CD8-positive, alpha-beta memory T cell (primary cell): ENCODE results near the gene TMEM106C. TPM values are rescaled to one million over a fixed set of nuclear protein-coding genes. Genes with fewer than 3 reads are reported as not detected.

Source experiments
- CTCF ChIA-PET: fragments of 350-600 bp; sonication (Branson Sonifier 250); formaldehyde crosslinking; loops from one replicate; lab custom pipeline; 2021; ENCODE audit warnings: antibody characterized with exemption; lab: Charles Lee
- POLR2A ChIA-PET: fragments of 350-600 bp; sonication (Branson Sonifier 250); formaldehyde crosslinking; loops from one replicate; lab custom pipeline; 2021; ENCODE audit warnings: antibody characterized with exemption; lab: Charles Lee
- DNase-seq, 5 donors: peaks; one replicate each; pipeline versions ENCODE4 v3.0.0 to v3.0.0-alpha.2; 2020 to 2022; ENCODE audit warnings: mixed read lengths in 1 of 5
- H3K27ac ChIP-seq: one replicate; pipeline ENCODE4 v1.7.0; 2013; ENCODE audit warnings: low read depth, mild to moderate bottlenecking, low read length, moderate library complexity
- H3K27me3 ChIP-seq: 2 replicates; pipeline ENCODE4 v1.7.0; 2013; ENCODE audit warnings: low read length, mild to moderate bottlenecking; ENCODE audit not compliant: insufficient read depth, poor library complexity, severe bottlenecking
- H3K36me3 ChIP-seq: 2 replicates; pipeline ENCODE4 v1.7.0; 2013; ENCODE audit warnings: mild to moderate bottlenecking, low read length, moderate library complexity; ENCODE audit not compliant: insufficient read depth
- H3K4me1 ChIP-seq: 2 replicates; pipeline ENCODE4 v1.7.0; 2013; ENCODE audit warnings: mild to moderate bottlenecking, low read length, moderate library complexity; ENCODE audit not compliant: insufficient read depth
- H3K4me3 ChIP-seq: 2 replicates; pipeline ENCODE4 v1.7.0; 2013; ENCODE audit warnings: mild to moderate bottlenecking, low read length
- H3K9me3 ChIP-seq: 2 replicates; pipeline ENCODE4 v1.7.0; 2013; ENCODE audit warnings: mild to moderate bottlenecking, low read length
- H3K27ac Mint-ChIP-seq, 8 donors: one replicate each; pipeline ENCODE4 v1.8.0; 2020 to 2021; ENCODE audit warnings: mixed read lengths in 8 of 8, mild to moderate bottlenecking in 6 of 8, inconsistent platforms in 3 of 8, moderate library complexity in 3 of 8
- H3K27me3 Mint-ChIP-seq, 2 donors: one replicate each; pipeline ENCODE4 v1.8.0; 2020 to 2021; ENCODE audit warnings: mixed read lengths in 2 of 2, mild to moderate bottlenecking in 1 of 2, moderate library complexity in 1 of 2
- H3K36me3 Mint-ChIP-seq, 3 donors: one replicate each; pipeline ENCODE4 v1.8.0; 2020 to 2021; ENCODE audit warnings: mixed read lengths in 3 of 3, inconsistent platforms in 1 of 3, mild to moderate bottlenecking in 1 of 3
- H3K4me1 Mint-ChIP-seq, 3 donors: one replicate each; pipeline ENCODE4 v1.8.0; 2020 to 2021; ENCODE audit warnings: mixed read lengths in 3 of 3, inconsistent platforms in 1 of 3, mild to moderate bottlenecking in 1 of 3
- H3K4me3 Mint-ChIP-seq, 7 donors: one replicate each; pipeline ENCODE4 v1.8.0; 2020 to 2021; ENCODE audit warnings: mixed read lengths in 7 of 7, mild to moderate bottlenecking in 6 of 7, moderate library complexity in 4 of 7, inconsistent platforms in 2 of 7
- H3K9me3 Mint-ChIP-seq, 5 donors: one replicate each; pipeline ENCODE4 v1.8.0; 2020 to 2022; ENCODE audit warnings: mixed read lengths in 5 of 5, mild to moderate bottlenecking in 3 of 5, moderate library complexity in 2 of 5, inconsistent platforms in 1 of 5
- polyA plus RNA-seq: library from polyadenylated mRNA; unstranded; fragments of 300-500 nt; fragmentation: Illumina TruSeq; gene quantifications from one replicate; pipeline ENCODE4 v1.2.3, GENCODE V29; 2021
- total RNA-seq, 2 experiments: library from RNA; stranded (reverse); gene quantifications; one replicate each; pipeline ENCODE4 v1.2.3, GENCODE V29; 2021

TMEM106C gene
- total and polyA plus RNA-seq, 3 experiments from 2014 or later, result 56.8 to 186 (median 178) TPM

- Histone ChIP-seq H3K27me3 (no peaks in the 10 kb centered on the region), H3K4me3 (no peak overlapping the region), H3K4me1 (peaks cover 21% of the 10 kb centered on the region), H3K9me3 (no peaks in the 10 kb centered on the region), H3K36me3 (no peaks in the 10 kb centered on the region), H3K27ac (no peak overlapping the region)
- H3K9me3 Mint-ChIP-seq, result no peaks in the 10 kb centered on the region
- H3K4me1 Mint-ChIP-seq, result peaks cover 20 to 22% (median 20%) of the 10 kb centered on the region in 3 donors
- H3K36me3 Mint-ChIP-seq, result no peaks in the 10 kb centered on the region
- no peak overlapping the region for H3K4me3 Mint-ChIP-seq
- peak in 1 of 5 donors; percentile 40 for DNase-seq
- no peak overlapping the region for H3K27ac Mint-ChIP-seq
- ChIA-PET CTCF (interaction anchor here (1.0 kb wide), 1 partner anchor 14 kb away, joined by 3 read pairs; no protein-coding TSS in a partner anchor), POLR2A (no interaction called here)
- H3K27me3 Mint-ChIP-seq, result peaks cover 2 to 4% of the 10 kb centered on the region in 2 donors
These were observed 25.0 kb downstream of the TMEM106C start for GRCh38 chr12:47988073-47989022.

- Mint-ChIP-seq H3K36me3 (no peaks in the 10 kb centered on the region), H3K27me3 (peaks cover 2 to 3% of the 10 kb centered on the region in 2 donors), H3K9me3 (no peaks in the 10 kb centered on the region), H3K4me1 (peaks cover 20 to 22% (median 20%) of the 10 kb centered on the region in 3 donors), H3K4me3 (no peak overlapping the region), H3K27ac (no peak overlapping the region)
- peaks cover 21% of the 10 kb centered on the region for H3K4me1 ChIP-seq
- no peak overlapping the region for H3K4me3 ChIP-seq
- no peaks in the 10 kb centered on the region for H3K36me3 ChIP-seq
- ChIA-PET POLR2A (no interaction called here), CTCF (no interaction called here)
- H3K27ac ChIP-seq, result no peak overlapping the region
- no peaks in the 10 kb centered on the region for H3K27me3 ChIP-seq
- peak in 1 of 5 donors; percentile 9 for DNase-seq
- H3K9me3 ChIP-seq, result no peaks in the 10 kb centered on the region
These were observed 25.6 kb downstream of the TMEM106C start for GRCh38 chr12:47989023-47989417.

GRCh38 chr12:47989666-47990065, 26.3 kb downstream of the TMEM106C start:
- H3K36me3 ChIP-seq, result no peaks in the 10 kb centered on the region
- no peaks in the 10 kb centered on the region for H3K36me3 Mint-ChIP-seq
- H3K4me3 ChIP-seq, result no peak overlapping the region
- no peaks in the 10 kb centered on the region for H3K9me3 ChIP-seq
- peaks cover 21% of the 10 kb centered on the region for H3K4me1 ChIP-seq
- H3K4me3 Mint-ChIP-seq, result peak overlapping the region in 1 of 7 donors; percentile 85
- peak in 1 of 5 donors; percentile 21 for DNase-seq
- no peaks in the 10 kb centered on the region for H3K27me3 ChIP-seq
- H3K27ac Mint-ChIP-seq, result peak overlapping the region in 1 of 8 donors; percentile 73
- ChIA-PET POLR2A (no interaction called here), CTCF (no interaction called here)
- peaks cover 4% of the 10 kb centered on the region in 2 donors for H3K27me3 Mint-ChIP-seq
- peaks cover 20 to 22% (median 20%) of the 10 kb centered on the region in 3 donors for H3K4me1 Mint-ChIP-seq
- no peaks in the 10 kb centered on the region for H3K9me3 Mint-ChIP-seq
- H3K27ac ChIP-seq, result no peak overlapping the region

GRCh38 chr12:47990351-47991105, 27.1 kb downstream of the TMEM106C start:
- Mint-ChIP-seq H3K4me1 (peaks cover 20 to 22% (median 20%) of the 10 kb centered on the region in 3 donors), H3K27ac (peak overlapping the region in 7 of 8 donors; percentile 24 to 81 (median 68)), H3K4me3 (peak overlapping the region in 6 of 7 donors; percentile 37 to 85 (median 52)), H3K9me3 (no peaks in the 10 kb centered on the region), H3K36me3 (no peaks in the 10 kb centered on the region), H3K27me3 (peaks cover 10 to 12% of the 10 kb centered on the region in 2 donors)
- Histone ChIP-seq H3K27ac (no peak overlapping the region), H3K4me3 (no peak overlapping the region), H3K4me1 (peaks cover 21% of the 10 kb centered on the region), H3K36me3 (no peaks in the 10 kb centered on the region), H3K27me3 (no peaks in the 10 kb centered on the region), H3K9me3 (no peaks in the 10 kb centered on the region)
- peak; percentile 15 to 69 (median 63) for DNase-seq
- ChIA-PET CTCF (interaction anchor here (0.8 to 0.9 kb wide), 2 partner anchors 27 to 39 kb away, joined by 3 read pairs; partner anchors contain the start of gene TMEM106C), POLR2A (no interaction called here)

- H3K27ac Mint-ChIP-seq, result peak overlapping the region in 3 of 8 donors; percentile 56 to 68 (median 66)
- H3K9me3 Mint-ChIP-seq, result no peaks in the 10 kb centered on the region
- H3K4me3 ChIP-seq, result no peak overlapping the region
- H3K4me1 ChIP-seq, result peaks cover 21% of the 10 kb centered on the region
- peaks cover 14 to 19% of the 10 kb centered on the region in 2 donors for H3K27me3 Mint-ChIP-seq
- peak overlapping the region in 1 of 7 donors; percentile 51 for H3K4me3 Mint-ChIP-seq
- no peaks in the 10 kb centered on the region for H3K9me3 ChIP-seq
- H3K36me3 Mint-ChIP-seq, result no peaks in the 10 kb centered on the region
- H3K36me3 ChIP-seq, result no peaks in the 10 kb centered on the region
- DNase-seq, result peak in 1 of 5 donors; percentile 38
- ChIA-PET POLR2A (no interaction called here), CTCF (interaction anchor here (0.8 to 0.9 kb wide), 2 partner anchors 28 to 38 kb away, joined by 3 read pairs; partner anchors contain the start of gene TMEM106C)
- no peak overlapping the region for H3K27ac ChIP-seq
- no peaks in the 10 kb centered on the region for H3K27me3 ChIP-seq
- H3K4me1 Mint-ChIP-seq, result peaks cover 20 to 22% (median 20%) of the 10 kb centered on the region in 3 donors
These were observed 28.0 kb downstream of the TMEM106C start for GRCh38 chr12:47991106-47992061.

- H3K4me3 ChIP-seq, result no peak overlapping the region
- H3K27me3 ChIP-seq, result no peaks in the 10 kb centered on the region
- H3K9me3 ChIP-seq, result no peaks in the 10 kb centered on the region
- POLR2A ChIA-PET, result no interaction called here
- CTCF ChIA-PET, result no interaction called here
- H3K4me3 Mint-ChIP-seq, result peak overlapping the region in 1 of 7 donors; percentile 34
- peaks cover 20 to 22% (median 20%) of the 10 kb centered on the region in 3 donors for H3K4me1 Mint-ChIP-seq
- peaks cover 21 to 33% of the 10 kb centered on the region in 2 donors for H3K27me3 Mint-ChIP-seq
- no peaks in the 10 kb centered on the region for H3K36me3 Mint-ChIP-seq
- no peaks in the 10 kb centered on the region for H3K9me3 Mint-ChIP-seq
- H3K27ac ChIP-seq, result no peak overlapping the region
- H3K27ac Mint-ChIP-seq, result no peak overlapping the region
- no peaks in the 10 kb centered on the region for H3K36me3 ChIP-seq
- H3K4me1 ChIP-seq, result peaks cover 21% of the 10 kb centered on the region
- peak in 1 of 5 donors; percentile 18 for DNase-seq
These were observed 29.4 kb downstream of the TMEM106C start for GRCh38 chr12:47992776-47993175.

- Histone ChIP-seq H3K4me3 (no peak overlapping the region), H3K9me3 (no peaks in the 10 kb centered on the region), H3K36me3 (no peaks in the 10 kb centered on the region), H3K4me1 (peaks cover 21% of the 10 kb centered on the region), H3K27ac (no peak overlapping the region), H3K27me3 (peaks cover 2% of the 10 kb centered on the region)
- no peak for DNase-seq
- Mint-ChIP-seq H3K4me1 (peaks cover 20 to 22% (median 20%) of the 10 kb centered on the region in 3 donors), H3K27ac (peak overlapping the region in 1 of 8 donors; percentile 63), H3K9me3 (no peaks in the 10 kb centered on the region), H3K27me3 (peaks cover 26 to 40% of the 10 kb centered on the region in 2 donors), H3K4me3 (no peak overlapping the region), H3K36me3 (no peaks in the 10 kb centered on the region)
- ChIA-PET CTCF (no interaction called here), POLR2A (interaction anchor here (0.7 kb wide), 1 partner anchor 12 kb away, joined by 3 read pairs; no protein-coding TSS in a partner anchor)
These were observed 30.1 kb downstream of the TMEM106C start for GRCh38 chr12:47993491-47993890.
